GM18508 (cell line): ENCODE results near the gene SNAP25.

ENCODE experiments used
- ATAC-seq: cut with Tn5 transposase; IDR thresholded peaks from one replicate; pipeline ENCODE4 v1.9.1; 2021; ENCODE audit warnings: moderate number of reproducible peaks; ENCODE audit not compliant: insufficient read depth, unreplicated experiment

The SNAP25 gene

DNA sequence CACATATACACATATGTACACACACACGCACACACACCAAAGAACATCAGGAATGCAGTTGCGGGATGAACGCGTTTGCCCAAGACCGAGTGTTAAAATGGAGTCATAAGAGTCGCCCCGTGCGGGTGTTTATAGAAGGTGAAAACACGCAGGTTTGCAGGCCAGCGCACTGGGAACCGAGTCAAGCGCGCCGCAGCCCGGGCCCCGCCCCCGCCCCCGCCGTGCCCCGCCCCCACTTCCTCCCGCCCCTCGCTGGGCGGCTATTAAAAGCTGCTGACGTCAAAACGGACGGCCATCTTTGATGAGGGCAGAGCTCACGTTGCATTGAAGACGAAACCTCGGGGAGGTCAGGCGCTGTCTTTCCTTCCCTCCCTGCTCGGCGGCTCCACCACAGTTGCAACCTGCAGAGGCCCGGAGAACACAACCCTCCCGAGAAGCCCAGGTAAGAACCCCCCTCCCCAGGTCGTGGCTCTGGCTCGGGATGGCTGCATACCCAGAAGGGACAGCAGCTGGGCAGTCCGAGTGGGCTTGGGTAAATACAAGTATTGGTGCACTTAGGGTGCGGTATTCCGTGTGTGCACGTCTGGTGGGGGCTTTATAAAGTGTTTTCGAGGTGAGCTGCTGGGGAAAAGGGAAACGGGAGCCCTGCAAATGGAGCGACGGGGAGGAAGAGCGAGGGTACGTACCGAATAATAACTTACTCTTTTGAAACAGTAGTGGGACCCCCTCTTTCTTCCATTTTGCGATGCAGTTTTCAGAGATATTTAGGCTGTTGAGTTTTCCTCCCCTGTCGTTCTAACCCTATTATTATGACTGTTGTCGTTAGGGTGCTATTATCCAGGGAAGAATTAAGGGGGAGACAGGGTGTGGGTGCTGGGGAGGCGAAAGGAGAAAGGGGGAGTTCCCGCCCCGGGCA is at the start of gene SNAP25:
SNAP25 (plus strand) TSS at position 295 of the 916 bp plus-strand sequence. CDS start 56,662 bp downstream, outside the sequence.
- no peak for ATAC-seq

DNA sequence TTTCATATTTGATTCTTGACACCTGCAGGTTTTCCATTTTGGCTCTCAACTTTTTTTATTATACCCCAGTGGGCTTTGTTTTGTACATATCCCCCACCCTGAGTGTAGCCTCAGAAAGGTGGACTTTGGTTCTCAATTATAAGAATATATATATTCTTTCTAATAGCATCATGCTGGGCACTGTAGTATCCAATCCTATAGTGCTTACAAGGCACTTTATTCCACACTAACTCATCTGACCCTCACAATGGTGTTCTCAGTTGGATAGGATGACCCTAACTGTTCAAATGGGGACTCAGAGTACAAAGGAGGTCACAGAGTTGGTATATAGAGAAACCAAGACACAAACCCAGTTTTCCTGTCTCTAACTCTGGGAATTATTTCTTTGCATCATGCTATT is 48.9 kb upstream of the SNAP25 start:
- no peak for ATAC-seq

DNA sequence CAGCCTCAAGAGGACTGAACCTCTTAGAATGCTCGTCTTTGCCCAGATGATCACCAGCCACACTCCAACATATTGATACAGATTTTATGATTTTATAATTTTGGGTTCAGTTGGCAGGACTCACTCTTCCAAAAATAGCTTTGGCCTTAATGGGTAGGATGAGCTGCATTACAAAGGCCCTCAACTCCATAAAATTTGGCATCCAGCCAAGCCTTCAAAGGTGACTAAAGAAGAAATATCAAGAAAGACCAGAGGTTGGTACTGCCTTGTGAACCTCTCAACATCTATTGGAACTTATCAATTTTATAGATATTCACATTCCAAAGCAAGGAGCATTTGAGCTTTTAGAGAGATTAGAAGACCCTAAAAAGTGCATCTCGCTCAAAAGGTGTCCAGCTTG is 48.4 kb upstream of the SNAP25 start:
- no peak for ATAC-seq

DNA sequence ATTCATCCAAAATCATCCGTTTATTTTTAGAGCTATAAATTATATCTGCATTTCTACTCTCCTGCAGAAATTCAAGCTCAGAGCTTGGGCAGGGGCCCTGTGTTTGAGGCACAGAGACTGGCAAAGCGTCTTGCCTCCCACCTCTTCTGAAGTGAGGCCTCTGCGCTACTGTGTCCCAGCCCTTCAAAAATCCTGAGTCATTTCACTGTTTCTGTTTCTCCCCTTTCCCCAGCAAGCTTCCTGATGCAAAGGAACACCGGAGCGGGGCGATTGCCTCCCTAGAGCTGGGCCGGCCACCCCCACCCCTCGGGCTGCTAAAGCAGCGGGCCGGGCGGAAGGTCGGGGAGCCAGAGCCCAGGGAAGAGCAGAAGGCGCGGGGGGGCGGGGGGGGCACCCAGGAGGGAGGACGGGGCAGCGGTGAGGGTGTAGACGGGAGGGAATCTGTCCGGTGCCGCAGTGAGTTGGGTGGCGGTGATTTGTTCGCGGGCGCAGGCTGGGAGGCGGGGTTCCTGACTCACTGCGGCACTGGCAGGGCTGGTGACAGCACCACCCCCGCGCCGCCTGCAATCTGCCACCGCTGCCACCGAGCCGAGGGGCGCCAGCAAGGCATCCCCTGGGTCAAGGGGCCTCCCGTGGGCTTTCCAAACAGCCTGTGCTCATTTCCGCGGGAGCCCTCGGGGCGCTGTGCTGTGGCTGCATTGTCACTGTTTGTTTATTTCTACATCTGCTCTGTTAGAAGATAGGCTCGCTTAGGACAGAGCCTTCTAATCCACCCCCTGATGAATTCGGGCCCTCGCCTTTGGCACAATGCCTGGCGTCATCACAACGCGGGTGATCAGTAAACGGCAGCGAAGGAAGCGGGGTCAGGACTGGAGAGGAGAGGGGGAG is 46.5 kb upstream of the SNAP25 start:
- no peak for ATAC-seq

DNA sequence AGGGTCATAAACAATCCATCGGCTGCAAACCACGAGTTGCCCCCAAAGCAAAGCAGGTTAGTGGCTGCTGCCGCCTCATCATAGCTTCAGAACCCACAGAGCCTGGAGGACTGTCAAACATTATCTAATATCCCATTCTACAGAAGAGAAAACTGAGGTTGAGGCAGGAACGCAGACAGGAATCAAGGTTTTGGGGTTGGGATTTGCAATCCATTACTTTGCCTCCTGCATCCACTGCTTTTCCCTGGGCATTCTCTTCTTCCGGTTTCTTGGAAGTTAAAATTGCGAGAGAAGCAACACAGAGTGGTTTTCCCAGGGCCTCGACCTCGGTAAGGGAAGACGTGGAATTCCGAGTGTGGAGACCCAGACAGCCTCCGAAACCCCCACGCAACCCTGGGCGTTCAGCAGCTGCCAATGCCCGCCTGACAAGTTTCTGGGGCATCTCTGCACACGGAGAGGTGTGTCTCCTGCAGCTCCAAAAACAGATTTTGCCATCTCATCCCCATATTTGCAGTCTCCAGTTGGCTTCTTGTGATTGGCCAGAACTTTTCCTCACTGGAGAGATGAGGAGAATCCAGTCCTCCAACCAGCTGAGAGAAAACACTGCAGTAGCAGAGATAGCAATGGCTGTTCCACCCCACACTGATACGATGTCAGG is 45.5 kb upstream of the SNAP25 start:
- ATAC-seq, result no peak

DNA sequence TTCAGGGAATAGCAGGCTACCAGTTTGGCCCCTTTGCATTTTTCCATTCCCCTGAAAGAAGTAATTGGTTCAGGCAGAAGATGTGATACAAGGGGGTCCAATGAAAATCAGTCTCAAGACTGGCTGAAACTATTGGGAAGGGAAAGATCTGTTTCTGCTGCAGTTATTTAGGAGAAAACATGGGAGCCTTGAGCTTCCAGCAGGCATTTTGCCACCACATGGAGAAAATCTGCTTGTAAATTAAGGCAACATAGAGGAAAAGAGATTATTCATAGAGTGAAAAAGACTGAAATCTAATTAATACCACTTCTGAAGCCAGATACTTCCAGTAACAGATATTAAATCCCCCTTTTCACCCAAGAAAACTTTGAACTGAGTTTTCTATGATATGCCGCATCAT is 44.2 kb upstream of the SNAP25 start:
- no peak for ATAC-seq

DNA sequence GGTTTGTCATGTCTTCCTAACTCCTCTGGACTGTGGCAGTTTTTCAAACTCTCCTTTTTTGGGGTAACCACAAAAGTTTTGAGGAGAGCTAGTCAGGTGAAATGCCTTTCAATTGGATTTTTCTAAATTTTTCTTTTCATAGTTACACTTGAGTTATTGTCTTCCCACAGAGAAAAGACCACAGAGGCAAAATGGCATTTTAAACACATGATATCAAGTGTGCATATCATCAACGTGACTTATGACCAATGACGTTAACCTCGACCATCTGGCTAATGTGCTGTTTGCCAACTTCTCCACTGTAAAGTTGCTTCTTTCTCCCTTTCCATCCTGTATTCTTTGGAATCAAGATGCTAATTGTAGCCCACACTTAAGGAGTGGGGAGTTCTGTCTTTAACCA is 41.3 kb upstream of the SNAP25 start:
- no peak for ATAC-seq

DNA sequence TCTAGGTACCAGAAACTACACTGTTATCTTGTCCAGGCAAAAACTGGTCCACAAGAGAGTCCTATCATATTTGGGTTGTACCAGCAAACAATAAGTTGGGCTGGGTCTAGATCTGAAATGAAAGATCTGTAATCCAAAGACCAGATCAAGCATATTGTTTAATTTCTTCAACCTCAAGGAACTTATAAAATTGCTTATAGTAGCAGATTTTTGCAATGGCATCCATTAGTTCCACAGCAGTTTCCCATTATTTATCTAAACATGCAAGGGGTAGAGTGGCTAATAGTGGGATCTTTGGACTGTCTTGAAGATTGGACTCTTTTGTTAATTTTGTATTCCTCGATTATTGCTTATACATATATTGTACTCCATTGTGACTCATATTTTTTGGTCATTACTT is 40.5 kb upstream of the SNAP25 start:
- no peak for ATAC-seq

DNA sequence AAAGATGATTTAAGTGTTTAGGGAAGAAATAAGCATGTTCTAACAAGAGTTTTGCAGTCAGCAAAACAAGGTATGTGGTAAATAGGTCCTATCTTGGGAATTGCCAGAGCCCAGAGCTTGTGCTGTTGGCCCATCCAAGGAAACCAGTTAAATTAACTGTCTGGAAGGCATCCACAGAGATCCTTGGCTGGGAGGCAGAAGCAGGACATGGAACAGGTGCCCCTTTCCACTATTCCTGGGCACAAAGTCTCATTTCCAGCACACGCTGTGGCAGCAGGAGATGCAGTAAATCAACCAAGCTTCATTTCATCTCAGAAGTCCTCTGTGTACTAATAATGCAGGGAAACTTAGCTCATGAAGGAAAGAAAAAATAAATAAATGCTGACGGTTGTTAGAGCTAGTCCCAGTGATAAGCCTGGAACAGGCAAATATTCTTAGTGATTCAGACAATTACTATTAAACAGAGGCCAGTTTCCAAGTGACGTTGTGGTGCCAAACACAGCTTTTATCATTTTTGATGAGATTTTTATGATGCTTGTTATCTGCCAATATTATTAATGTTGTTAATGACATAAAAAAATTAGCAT is 39.8 kb upstream of the SNAP25 start:
- ATAC-seq, result no peak

DNA sequence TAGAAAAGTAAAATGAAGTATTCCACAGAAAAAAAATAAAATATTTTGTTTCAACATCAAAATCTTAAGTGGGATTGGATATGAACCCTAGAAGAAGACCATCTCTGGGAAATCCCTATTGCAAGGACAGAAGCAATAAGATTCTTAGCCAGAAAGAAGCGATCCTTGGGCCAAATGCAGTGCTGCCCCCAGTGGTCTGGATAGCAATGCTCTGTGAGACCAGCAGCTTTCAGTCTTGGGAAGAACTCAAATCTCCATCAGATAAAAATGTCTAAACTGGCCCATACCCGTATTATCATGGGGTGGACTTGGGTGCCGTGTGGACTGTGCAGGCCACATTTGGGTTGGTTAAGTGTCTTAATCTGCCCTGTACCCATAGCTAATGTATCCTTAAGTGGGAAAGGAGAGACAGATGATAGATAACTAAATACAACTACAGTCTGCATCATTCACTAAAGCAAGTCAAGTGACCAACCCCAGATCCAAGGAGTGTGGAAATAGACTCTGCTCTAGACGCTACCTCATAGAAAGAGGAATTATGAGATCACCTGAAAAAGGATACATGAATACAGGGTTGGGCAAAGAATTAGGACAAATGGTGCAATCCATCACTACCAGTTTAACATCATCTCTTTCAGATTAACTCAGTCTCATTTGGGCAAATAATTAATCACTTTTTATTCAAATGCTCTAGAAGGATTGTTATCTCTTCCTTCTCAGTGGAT is 38.9 kb upstream of the SNAP25 start:
- ATAC-seq, result no peak

DNA sequence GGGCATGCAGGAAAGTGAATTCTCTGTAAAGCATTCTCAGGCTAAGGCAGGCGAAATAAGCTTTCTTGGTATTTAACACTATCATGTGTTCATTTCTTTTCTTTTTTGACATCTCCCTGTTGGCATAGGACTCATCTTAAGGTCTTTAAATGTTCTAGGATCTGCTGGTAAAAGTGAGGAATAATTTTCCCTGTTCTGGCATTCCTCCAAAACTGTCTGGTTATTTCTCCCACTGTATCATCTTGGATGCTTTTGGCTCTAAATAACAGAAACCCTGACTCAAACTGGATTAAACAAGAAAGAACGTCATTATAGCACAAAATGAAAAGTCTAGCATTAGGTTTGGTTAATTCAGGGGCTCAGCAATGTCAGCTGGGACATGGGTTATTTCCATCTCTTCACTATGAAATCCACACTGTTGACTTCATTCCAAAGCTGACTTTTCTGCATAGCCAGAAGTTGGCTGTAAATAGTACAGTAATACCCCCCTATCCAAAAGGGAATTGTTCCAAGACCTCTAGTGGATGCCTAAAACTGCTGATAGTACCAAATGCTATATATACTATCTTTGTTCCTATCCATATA is 37.9 kb upstream of the SNAP25 start:
- no peak for ATAC-seq

DNA sequence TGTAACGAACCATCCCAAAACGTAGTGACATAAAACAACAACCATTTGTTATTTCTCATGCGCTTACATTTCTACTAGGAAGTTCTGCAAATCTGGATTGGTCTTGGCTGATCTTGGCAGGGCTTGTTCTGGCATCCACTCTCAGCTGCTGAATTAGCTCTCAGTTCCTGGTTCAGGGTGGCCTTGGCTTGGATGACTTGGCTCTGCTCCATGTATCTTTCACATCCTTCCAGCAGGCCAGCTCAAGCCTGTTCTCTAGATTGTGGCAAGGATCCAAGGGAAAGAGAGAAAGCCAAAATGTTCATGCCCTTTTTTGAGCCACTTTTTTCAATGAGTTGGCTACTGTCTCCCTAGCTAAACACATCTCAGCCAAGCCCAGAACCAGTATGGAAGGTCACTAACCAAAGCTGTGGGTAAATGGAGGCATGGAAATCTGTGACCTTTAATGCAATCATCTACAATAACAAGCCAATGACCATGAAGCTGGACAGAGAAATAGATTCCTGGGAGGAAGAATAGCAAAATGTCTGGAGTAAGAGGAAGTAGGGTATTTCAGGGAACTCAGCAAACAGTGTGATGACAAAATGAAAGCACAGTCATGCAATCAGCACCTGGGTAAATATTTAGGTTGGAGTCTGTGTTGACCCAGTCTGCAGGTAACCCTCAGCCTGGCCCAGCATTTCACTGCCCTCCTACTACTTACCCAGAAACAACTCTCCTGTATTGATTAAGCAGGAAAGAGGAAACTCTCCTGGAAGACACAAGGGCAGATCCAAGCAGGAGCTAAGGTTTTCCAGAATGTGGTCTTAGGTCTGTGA is 32.7 kb upstream of the SNAP25 start:
- no peak for ATAC-seq

DNA sequence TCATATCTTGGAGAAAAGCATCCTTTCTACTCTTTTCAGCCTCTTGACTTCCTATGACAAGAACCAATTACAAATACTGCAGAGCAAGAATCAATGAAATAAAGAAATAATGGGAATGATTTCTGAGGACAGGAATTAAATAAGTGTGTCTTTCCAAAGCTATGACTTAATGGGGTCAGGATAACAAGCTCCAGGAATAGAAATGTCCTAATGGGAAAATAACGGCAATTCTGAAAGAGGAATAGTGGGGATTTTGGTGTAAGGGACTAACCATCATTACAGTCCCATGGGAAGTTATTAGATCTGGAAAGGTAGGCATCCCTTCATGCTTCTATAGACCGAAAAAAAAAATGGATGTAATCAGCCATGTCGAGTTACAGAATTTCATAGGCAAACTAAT is 28.2 kb upstream of the SNAP25 start:
- no peak for ATAC-seq

DNA sequence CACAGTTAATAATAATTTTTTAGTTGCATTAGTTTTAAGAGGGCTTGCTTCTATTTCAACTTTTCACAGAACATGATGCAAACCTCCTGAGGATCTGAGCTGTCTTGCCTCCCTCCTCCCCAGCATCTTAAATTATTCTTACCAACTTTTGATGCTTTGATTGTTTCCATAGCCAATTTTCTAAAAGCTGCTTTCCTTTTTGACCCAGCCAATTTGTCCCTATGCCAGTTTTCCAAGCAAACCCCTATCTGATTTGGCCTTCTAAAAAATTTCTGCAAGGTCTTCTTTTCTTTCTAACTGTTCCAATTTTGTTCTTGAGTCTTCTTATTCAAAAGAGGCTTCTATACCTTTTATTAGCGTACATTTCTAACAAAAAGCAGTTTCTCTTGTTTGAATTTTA is 26.5 kb upstream of the SNAP25 start:
- ATAC-seq, result no peak

DNA sequence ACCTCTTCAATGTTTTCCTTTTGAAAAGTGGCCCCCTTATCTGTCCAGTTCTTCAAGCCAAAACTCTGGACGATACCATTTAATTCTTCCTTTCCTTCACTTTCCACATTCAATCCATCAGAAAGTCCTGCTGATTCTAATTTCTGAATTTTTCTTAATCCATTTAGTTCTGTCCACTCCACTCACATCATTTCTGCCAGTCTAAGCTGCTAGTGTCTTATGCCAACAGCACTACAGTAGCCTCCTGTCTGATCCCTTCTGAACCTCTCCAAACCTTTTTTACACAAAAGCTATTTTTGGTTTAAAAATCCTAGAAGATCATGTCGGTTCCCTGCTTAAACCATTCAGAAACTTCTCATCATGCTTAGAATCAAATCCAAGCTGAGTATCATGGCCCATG is 24.5 kb upstream of the SNAP25 start:
- ATAC-seq, result no peak

DNA sequence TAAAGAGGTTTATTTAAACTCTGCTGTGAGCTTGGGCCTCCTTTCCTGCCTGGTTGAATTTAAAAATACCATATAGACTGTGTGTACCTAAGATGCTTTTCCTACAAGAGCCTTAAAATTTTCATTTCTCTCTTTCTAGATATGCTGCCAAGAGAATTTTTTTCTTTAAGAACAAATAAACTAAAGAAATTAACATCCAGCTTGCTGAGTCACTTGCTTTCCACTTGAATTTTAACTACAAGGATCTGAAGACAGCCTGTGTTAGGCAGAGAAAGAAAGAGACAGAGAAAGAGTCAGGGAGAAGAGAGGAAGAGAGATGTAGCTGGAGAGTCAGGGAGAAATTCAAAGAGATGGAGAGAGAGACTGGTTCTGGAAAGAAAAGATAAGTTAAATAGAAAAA is 18.3 kb upstream of the SNAP25 start:
- no peak for ATAC-seq

DNA sequence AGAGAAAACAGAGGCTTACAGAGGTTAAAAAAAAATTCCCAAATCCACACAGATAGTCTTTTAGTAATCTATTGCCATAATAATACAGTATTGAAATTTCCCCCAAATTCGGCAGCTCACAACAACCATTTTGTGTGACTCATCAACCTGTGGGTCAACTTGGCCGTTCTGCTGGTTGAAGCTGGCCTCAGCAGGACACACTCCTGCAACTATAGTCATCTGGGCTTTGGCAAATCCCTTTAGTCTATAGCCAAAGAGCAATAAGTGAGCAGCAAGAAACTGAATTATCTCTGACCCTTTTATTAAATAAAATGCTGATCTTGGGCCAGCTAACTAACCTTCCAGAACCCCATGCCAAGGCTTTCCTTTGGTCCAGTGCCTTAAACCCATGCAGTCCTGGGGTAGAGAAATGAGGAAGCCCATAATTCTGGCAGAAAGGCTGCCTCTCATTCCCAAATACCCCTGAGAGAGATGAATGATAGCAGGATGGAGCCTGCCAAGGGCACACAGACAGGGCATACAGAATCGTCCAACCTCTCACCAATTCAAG is 17.2 kb upstream of the SNAP25 start:
- ATAC-seq, result no peak

DNA sequence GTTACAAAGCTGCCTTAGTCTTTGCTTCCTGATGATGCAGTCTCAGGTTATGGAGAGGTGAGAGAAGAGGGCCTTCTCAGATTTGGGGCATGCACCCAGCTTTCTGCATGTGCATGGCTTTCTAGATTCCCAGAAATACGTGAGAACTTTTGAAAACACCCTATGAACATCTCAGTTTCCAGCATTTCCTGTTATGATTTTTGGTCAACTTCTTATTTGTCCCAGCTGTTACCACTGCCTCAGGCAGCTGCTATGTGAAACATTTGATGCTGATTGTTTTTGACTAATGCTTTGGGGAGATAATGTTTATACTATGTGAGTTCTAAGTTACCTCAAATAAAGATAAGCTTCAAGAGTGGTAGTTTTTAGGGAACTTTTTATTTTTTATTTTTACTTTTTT is 9.5 kb upstream of the SNAP25 start:
- ATAC-seq, result no peak
